Esophagus mucosa (tissue), 1 donor: ENCODE data around the gene TLE1. TPM values are rescaled to one million over a fixed set of nuclear protein-coding genes. Genes with fewer than 3 reads are reported as not detected.

ENCODE experiments used
- ATAC-seq: fragments of 200-7000 bp; cut with Tn5 transposase; one replicate; pipeline ENCODE4 v1.9.1; 2020
- total RNA-seq: library from RNA; stranded (reverse); gene quantifications from one replicate; pipeline ENCODE4 v1.2.4, GENCODE V29; 2023
- donor health status: DM: yes; HTN: yes; CAD: no.

The TLE1 gene
- total RNA-seq, 1 donor from 2014 or later = 12.0 TPM

DNA sequence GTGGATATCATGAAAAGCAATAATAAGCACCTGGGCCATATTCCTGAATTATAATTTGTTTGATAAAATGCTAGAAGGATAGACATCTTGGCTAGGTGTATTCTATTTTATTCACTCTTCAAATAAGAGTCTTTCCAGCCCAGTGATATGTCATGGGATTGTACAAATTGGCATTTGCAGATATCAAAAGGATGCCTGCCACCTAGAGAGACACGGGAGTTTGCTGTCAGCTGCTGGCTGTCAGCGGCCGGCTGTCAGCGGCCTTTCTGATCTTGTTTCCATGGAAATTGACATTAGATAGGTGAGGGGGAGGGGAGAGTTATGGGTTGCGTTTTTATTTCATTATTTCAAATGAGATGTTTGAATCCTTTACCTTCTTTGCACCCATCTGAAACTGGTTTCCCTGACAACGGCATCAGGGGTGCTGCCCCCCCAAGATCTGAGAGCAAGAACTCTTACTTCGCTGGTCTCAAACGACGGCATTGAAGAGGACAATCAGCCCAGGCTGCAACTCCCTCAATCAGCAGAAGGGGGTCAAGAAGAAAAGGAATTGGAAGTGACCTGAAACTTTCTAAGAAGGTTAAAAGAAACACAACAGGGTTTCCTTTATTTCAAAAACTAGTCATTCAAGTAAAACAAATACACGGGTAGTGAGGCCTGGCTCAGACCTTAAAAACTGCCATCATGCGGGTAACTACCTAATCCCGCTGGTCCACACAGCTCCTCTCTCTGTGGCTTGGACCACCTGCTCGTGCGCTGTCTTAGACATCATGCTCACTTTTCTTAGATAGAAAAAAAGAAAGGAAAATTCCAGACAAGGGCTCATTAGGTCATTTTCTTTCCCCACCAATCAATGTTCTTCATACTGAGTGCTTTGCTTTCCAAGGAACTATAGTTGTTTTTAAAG lies 115.7 kb downstream of the TLE1 start:
- ATAC-seq = no peak

GRCh38 chr9:81570083-81570482 lies 119.3 kb downstream of the TLE1 start:
- no peak for ATAC-seq

- no peak for ATAC-seq
Observed at GRCh38 chr9:81566074-81566698, 123.2 kb downstream of the TLE1 start.

- no peak for ATAC-seq
Observed at GRCh38 chr9:81565609-81566008, 123.7 kb downstream of the TLE1 start.

GRCh38 chr9:81565144-81565543 lies 124.2 kb downstream of the TLE1 start:
- ATAC-seq = no peak

DNA sequence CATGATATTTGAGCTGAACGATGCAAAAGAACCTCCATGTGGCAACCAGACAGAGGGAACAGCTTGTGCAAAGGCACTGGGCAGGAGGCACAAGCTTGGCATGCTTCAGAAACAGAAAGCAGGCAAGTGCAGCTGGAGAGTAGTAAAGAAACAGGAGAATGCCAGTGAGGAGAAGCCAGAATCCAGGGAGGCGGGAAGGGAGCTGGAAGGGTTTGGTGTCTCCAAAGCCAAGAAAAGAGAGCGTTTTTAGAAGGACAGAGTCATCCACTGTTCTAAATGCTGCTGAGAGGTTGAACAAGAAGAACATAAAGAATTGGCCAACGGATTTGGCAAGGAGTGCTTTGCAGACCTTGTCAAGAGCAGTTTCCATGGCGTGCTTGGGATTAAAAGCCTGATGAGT lies 124.7 kb downstream of the TLE1 start:
- no peak for ATAC-seq

DNA sequence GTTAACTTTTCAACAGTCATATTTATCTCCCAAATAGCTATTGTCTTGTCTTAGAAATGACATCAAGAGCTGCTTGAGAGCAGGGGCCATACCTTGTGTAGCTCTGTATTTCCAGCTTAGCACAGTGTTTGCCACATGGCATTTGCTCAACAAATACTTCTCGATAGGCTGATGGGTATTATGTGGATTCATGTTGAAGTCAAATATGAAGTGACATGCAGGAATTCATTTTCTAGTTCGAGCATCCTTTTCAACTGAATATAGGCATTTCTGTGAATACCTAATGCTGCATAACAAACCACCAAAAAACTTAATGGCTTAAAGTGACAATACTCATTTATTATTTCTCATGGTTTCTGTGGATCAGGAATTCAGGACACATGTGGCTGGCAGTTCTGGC lies 125.6 kb downstream of the TLE1 start:
- no peak for ATAC-seq

DNA sequence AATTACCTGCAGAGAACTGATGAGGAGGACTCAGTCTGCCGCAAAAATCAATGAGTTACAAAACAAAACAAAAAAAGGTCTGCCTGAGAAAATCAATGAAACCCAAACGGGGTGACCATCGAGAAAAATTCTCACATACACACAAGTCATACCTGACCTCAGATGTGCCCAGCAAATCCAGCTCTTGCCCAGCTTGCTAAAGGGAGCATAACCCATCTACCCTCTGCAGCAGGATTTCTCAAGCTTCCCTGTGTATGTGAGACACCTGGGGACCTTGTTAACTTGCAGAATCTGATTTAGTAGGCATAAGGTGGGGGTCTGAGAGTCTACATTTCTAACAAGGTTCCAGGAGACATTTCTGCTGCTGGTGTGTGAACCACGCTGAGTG lies 126.3 kb downstream of the TLE1 start:
- no peak for ATAC-seq

GRCh38 chr9:81562231-81563019 lies 126.9 kb downstream of the TLE1 start:
- no peak for ATAC-seq

GRCh38 chr9:81560851-81561732 lies 128.3 kb downstream of the TLE1 start:
- ATAC-seq = no peak

DNA sequence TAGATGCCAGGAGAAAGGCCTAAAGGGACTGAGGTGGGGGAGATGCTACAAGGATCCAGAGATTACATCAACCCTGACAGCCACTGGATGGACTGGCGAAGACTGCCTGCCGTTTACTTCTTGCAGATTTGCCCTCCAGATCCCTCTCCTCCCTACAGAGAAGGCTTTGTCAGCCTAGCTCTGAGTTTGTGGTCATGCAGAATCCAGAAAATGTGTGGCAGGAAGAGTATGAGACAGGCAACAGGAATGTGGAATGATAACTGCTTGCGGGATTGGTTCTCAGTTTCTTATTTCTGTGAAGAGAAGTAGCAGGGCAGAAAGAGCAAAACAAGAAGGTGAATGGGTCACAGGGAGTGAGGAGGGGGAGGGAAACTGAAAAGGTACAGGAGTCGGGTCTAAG lies 129.6 kb downstream of the TLE1 start:
- ATAC-seq = no peak

GRCh38 chr9:81559197-81559596 lies 130.2 kb downstream of the TLE1 start:
- ATAC-seq = no peak

- ATAC-seq = peak; percentile 73
Observed at GRCh38 chr9:81558091-81558830, 131.1 kb downstream of the TLE1 start.

DNA sequence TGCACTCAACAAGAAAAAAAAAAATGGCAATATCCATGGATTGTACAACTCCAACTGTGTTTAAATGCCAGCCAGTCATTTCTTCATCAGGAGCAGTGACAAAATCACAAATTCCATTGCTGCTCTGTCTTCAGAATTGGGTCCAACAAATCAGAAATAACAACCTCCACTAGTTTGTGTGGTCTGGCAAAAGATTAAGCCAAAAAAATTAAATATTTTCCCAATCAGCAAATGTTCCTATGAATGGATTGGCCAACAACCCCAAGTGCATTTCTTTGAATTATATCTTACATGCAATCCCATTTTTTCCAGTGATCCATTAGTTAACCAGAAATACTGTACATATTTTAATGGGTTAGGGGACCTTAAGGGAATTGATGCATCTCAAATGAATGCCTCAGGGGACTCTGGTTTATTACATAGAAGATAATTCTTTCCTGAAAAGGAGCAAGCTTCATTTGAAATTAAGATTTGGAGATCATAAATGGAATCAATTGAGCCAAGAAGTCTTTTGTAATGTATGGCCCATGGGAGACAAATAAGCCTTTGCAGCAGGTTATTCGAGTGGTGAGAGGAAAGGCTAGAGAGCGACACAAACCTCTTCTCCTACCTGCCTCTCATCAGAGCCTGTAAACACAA lies 131.8 kb downstream of the TLE1 start:
- ATAC-seq = no peak

DNA sequence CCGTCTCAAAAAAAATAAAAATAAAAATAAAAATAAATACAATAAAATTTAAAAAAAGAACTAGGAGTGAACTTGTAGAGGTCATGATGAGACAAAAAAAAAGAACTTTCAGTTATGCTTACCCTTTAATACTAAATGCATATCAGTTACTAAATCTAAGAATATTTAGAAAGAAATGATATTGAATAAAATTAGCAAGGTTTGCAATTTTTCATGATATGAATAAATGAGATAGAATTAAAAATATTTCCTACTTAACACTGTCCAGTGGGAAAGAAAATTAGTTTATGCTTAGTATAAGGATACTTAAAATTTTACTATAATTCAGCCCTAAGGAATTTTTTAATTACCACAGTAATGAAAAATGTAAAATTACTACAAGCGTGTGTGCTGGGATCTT lies 132.4 kb downstream of the TLE1 start:
- ATAC-seq = no peak

GRCh38 chr9:81552581-81552991 lies 136.8 kb downstream of the TLE1 start:
- ATAC-seq = no peak

- ATAC-seq = no peak
Observed at GRCh38 chr9:81550207-81550583, 139.2 kb downstream of the TLE1 start.

- ATAC-seq = no peak
Observed at GRCh38 chr9:81549500-81550206, 139.7 kb downstream of the TLE1 start.

GRCh38 chr9:81548911-81549310 lies 140.4 kb downstream of the TLE1 start:
- ATAC-seq = no peak

DNA sequence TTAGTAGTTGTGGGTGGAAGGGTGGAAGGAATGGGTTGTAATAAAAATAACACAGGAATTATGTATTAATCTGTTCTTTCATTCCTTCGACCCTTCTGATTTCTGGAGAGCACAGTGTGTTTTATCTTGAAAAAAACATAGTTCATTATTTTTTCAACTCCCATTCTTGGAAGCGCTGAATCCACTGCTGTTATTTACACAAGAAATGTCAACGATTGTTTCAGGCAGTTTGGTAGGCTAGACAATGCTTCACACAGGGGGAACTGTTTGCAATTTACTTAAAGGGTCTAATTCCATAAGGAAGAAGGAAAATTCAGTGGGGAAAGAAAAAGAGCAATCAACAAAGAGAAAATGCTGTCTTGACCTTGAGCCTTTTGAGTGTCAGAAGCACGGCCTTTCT lies 142.9 kb downstream of the TLE1 start:
- no peak for ATAC-seq
